Endometrium (tissue), 2 donors: Measurements from ENCODE around the gene DUSP19.

ENCODE experiments used
- FAIRE-seq: peaks from 2 replicates; lab custom pipeline; 2012; peaks lifted over from hg19 to GRCh38; lab: Jason Lieb, UNC
- donor health status: control.
- donor health status: control.

The DUSP19 gene

GRCh38 chr2:183125659-183126341, 47.3 kb downstream of the DUSP19 start:
- no peak for FAIRE-seq

DNA sequence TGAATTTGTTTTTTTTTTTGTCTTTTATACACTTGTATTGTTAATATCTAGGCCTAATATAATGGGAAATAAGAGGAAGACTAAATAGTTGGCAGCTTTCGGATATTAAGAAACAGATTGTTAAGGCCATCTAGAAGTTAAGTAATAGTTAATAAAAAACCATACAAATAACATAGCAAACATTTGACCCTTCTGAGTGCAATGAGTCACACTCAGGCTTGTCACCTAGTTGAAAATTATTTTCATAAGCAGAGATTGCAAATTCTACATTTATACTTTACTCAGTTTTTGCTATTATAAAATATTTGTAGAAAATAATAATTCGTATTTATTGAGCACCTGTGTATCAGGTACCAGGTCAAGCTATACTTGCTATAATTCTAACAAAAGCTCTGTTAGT, 48.1 kb downstream of the DUSP19 start:
- FAIRE-seq, result no peak

GRCh38 chr2:183134016-183134415, 55.5 kb downstream of the DUSP19 start:
- no peak for FAIRE-seq

DNA sequence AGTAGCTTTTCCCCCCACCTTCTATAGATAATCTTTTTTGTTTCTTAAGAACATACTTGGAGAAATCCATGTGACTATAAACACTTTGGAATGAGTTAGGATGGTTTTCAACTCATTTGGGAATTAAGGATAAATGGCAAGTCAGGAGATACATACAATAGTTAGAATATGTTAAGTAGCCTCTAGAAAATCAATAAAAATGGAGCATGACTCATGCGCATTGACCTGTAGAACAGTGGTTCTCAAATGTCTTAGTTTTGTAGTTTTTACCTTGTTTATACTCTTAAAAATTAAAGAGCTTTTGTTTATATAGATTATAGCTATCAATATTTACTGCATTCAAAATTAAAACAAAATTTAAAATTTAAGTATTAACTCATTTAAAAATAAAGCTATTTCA, 70.4 kb downstream of the DUSP19 start:
- peak; percentile 64 for FAIRE-seq

DNA sequence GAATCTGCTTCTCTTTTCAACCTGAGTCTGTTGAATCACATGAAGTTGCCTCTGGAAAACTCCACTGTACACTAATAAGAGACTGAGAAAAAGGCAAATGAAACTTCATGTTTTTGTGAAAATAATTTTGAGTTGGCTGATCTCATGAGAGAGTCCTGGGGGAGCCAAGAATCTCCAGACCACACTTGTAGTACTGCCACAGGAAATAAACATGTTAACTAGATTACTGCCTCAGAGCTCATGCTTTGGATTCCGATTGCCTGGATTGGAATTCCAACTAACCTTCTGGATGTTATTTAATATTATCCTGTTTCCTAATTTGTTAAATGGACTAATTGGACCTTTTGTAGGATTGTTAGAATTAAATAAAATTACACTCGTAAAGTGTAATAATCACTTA, 70.9 kb downstream of the DUSP19 start:
- peak; percentile 80 for FAIRE-seq
